GM10847 (cell line): ENCODE measurements around the gene KLF13.

ENCODE experiments used
- POLR2A ChIP-seq: IDR thresholded peaks from 2 replicates; pipeline ENCODE4 v1.6.1; 2011; ENCODE audit not compliant: insufficient read length; ENCODE audit errors: extremely low read depth

The KLF13 gene

DNA sequence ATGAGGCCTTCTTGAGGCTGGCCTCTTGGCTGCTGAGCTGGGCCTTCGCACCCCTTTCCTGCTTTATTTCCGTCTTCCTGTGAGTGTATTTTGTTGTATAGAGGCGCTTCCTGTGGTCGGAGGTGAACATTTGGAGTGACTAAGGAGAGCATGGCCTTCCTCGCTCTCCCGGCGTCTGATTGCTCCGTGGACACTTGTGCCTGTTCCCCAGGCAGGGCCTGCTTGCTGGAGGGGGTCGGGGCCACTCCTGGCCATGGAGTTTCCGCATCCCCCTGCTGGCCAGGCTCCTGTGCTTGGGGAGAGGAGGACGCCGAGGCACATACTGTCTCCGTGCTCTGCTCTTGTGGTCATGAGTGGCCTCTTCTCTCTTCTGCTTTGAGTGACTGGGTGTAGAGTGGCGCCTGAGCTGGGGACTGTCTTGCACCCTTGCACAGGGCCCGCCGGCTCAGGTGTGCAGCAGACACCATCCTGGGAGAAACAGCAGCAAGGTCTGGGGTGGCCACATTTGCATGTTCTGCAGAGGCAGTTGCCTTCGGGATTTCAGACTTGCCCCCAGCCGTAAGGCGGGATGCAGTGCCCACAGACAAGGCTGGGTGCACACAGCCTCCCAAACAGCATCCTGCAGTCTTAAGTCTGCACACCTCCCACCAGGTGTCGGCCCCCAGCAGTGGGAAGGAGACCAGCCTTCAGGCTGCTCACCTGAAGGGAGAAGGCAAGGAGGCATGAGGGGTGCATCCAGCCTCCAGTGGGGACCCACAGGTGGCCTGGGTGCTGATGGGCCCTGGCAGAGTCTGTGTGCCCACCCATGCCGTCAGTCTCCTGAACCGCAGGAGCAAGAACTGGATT, 16.4 kb downstream of the KLF13 start:
- no peak for TF ChIP-seq POLR2A

DNA sequence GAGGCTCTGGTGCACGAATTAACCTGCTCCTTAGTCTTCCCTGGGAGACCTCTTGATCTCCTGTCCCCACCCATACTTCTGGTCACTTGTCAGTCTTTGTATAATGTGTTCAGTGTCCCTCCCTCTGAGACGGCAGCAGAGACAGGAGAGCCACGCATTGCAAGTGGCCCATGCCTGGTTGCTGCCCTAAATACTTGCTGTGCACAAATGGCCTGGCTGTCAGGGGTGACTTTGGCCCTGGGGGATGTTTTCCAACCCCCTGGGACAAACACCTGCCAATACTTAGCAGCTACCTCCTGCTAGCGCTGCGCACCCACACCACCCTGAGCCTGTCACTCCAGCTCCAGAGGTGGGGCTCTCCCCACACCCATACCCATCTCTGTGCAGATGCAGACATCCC, 17.2 kb downstream of the KLF13 start:
- TF ChIP-seq POLR2A = no peak

DNA sequence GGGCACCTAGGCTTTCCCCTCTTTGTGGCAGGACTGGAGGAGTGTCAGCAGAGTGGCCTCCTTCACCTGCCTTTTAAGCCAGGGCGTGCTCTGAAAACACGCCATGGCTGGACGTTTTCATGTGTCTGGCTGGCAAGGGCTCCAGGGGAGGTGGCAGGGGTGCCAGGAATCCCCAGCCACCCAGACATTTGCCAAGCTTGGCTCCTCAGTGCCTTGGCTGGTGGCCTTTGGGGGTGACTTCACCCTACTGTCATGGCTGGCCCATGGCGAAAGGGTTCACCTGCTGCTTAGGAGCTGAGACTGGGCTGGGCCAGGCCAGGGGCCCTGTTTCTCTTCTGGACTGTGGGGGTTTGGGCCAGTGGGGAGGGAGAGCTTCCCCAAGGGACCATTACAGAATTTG, 17.6 kb downstream of the KLF13 start:
- no peak for TF ChIP-seq POLR2A

DNA sequence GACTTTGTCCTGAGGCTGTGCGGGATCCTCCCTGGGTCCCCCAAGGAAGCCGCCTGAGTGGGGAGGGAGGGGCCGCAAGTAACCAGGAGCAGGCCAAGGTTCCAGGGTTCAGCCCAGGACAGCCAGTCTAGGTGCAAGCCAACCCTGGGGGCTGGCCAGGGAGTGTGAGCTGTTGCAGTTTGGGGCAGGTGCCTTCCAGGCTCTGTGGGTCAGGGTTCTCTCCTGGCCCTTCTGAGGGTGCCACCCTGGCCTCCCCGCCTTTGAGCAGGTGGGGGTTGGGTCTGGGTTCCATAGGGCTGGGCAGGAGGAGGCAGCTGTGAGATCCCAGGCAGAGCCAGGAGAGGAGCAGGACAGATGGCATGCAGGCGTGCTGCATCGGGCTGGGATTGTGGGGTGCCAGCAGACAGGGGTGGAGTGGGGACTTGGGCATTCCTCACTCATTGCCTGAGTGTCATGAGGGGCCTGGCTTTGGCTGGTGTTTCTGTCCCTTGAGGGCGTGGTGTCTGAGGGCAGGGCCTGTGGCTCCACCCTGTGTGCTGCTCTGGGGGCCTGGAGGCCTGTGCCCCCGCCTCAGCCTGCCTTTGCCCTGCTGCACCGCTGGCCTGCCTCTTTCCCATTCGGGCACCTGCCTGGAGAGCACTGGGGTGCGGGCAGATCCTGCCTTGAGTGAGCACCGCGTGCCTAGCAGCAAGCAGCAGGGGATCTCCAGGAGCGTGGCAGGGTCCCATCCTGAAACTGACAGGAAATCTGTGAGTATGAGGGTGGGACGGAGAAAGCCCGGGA, 18.4 kb downstream of the KLF13 start:
- TF ChIP-seq POLR2A = peak; percentile 52

DNA sequence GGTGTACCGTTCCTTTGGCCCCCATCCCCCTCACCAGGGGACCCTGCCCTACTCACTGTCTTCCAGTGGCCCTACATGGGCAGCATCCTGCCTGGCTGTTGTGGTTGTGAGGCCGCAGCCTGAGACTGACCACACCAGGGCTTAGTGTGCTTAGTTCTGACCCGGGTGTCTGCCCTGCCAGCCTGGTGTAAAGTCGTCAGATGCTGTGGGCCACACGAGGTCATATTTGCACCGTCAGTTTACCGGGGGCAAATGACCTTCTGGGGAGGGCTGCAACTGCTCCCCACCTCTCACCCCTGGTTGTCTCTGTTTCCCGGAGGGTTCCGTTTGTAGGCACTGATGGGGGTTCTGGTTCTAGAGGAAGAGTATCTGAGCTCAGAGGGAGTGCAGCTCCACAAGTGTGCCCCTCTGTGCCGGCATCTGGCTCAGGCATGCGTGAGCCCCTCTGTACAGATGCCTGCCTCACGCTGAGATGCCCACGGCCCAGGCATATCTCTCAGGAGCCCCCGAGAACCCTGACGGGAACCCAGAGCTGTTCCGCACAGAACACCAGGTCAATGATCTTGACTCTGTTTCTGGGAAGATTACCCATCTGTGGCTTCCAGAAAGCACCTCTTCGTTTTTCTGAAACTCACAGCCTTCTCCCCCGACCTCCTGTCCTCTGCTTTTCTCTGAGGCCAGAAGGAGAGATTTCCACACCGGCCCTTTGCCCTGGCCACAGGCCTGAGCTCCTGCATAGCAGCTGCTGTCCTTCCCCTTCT, 19.2 kb downstream of the KLF13 start:
- TF ChIP-seq POLR2A = no peak

DNA sequence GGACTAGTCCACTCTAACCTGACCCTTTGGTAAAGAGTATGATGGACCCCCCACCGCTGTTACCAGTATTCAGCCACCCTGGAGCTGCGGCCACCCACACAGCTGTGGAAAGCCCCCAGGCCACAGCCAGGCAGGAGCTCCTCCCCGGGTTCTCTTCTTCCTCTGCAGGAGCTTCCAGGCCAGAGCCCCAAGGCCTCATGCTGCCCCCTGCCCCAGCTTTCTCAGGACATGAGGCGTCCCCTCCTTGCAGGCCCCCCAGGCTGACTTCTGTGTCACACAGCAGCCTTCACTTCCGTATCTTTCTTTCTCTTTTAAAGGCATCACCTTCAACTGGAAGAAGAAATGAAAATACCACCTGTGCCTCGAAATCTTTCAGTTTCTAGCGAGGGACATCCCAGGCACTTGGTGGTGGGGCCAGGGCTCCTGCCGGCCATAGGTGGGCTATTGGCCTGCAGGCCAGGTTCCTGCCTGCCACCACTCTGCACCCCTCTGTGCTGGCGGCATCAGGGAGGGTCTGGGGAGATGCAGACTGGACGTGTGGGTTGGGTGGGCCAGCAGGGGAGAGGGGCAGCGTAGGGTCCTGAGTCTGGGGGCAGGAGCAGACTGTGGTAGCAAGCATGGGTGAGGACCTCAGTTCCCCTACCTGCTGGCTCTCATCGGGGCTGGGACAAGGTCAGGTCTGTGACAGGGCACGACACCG, 19.9 kb downstream of the KLF13 start:
- peak; percentile 1 for TF ChIP-seq POLR2A

DNA sequence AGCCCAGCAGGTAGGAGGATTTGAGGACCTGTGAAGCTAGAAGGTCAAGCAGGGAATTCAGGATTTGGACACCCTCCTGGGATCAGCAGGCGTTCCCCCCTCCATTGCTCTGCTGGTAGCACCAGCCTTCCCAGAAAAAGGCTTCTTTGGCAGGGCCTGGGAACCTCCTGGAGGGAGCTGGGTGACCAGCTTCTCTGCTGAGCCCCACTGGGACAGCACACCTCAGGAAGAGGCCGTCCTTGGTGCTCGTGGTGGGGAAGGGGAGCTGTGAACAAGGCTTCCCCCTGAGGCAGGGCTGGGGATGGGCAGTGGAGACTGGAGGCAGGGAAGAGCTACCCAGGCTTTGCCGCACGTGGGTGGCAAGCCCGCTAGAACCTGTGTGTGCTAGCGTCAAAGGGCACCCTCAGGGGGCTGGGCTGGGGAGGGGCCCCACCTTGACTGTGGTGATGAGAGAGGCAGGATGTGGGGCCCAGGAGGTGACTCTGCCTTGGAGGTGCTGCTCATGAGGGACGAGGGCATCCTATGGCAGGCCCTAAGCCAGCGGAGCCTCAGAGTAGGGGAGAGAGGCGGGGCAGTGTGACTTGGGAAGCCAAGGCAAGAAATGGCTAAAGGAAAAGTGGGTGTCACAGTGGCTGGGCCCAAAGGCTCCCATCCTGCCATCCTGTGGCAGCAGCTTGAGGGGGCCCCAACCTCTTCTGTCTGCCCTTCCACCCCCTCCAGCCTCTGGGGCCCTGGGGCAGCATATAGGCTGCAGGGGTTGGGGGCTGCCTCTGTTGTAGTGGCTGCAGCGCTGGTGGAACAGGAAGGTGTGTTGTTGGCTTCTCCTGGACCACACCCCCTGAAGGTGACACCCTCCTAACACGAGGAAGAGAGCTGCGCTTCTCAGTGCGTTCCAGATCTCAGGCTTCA, 20.7 kb downstream of the KLF13 start:
- peak; percentile 3 for TF ChIP-seq POLR2A

DNA sequence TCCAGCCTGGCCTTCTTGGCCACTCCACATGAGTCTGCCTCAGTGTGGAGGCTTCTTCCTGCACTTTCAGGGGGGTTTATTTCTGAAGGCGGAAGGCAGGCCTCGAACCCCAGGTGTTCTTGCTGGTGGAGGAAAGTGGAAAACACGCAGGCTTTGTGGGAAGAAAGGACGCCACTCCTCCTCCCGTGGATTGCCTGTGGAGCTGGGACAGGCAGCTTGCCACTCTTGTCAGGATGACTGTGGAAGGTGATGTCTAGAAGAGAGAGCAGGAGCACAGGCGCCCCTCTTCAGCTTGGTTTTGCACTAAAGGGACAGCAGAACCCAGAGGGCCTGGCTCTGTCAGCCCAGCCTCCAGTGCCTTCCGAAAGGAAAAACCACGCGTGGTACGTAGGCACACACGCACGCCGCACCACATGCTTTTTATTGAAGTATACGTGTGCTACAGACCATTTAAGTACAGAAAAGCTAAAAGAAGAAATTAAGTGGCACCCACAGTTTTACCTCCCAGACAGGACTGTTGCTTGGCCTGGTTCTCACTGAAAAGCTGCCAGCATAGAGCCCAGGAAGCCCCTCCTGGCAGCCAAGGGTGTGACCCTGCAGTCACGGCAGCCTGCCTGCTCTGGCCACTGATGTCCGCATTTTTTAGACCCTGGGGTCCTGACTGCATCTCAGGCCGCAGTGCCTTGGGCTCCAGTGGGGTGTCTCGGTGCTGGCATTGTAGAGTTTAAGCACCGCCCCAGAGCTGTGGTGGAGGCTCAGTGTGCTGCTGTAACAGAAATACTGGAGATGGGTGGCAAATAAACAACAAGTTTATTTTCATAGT, 21.6 kb downstream of the KLF13 start:
- no peak for TF ChIP-seq POLR2A

DNA sequence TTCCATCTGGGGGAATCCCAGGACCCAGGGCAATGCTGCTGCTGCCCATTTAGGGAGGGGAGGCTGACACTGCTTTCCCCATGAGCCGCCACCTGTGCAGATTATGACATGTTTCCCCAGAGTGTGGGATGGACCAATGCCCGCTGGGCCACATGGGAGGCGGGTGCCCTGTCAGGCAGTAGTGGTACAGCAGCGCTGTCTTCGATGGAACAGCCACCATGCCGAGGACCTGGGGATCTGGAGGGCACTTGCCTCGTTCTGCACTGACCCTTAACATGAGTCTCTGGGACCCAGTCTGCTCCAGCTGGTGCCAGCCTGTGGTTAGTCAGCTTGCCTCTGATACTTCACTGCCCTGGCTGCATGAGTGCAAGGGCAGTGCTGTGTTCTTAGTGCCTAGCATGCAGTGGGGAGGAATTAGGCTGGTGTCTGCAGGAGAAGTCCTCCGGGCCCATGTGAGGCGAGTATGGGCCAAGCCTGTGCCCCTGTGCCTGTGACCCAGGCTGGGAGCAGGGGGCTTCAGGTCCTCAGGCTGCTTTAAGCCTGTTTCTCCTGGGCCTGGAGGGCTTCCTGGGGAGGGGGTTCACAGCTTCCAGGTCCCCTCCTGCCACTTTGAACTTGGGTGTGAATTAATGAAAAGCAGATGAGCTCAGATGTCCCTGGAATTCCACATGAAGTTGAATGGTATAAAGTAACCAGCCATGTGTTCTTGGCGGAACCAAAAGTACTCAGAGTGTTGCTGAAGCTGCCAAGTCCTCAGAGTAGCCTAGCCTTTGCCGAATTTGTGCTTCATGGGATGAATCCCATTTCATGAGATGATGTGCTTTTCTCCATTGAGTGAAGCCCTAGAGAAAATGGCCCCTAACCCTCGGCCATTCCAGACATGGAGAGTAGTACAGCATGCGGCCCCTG, 22.9 kb downstream of the KLF13 start:
- TF ChIP-seq POLR2A = no peak

DNA sequence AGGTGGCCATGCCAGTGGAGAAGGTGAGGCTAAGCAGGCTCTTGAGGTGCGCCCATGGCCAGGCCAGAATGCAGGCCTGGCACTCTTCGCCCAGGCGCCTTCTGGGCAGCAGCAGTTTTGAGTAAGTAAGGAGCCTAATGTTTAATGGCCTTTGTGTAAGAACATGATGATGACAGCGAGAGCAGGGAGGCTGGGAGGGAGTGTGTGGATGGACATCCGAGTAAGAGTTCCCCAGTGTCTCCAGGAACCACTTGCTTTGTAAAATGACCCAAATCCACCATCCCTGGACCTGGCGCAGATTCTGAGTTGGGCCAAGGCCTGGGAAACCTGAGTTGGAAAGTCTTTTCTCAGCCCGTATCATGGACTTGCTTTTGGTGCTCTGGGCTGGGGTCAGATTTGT, 24.1 kb downstream of the KLF13 start:
- no peak for TF ChIP-seq POLR2A

DNA sequence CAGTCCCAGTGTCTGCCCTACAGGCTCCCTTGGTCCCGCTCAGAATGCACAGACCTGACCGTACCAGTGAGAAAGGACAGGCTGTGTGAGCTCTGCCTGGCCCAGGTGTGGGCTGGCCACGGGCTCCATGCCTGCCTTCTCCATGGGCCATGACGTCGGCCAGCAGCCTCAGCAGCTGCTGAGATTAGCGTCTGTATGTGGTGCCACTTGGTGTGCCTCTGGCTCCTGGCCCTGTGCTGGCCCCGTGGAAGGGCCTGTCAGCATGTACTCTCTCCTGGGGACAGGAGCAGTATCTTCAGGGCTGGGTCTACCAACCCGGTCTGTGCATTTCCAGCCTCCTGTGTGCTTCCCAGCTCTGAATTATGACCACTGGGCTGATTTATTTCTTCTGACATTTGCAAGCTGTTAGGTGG, 25.7 kb downstream of the KLF13 start:
- TF ChIP-seq POLR2A = no peak
